Esophagus (tissue), 2 donors: ENCODE measurements around the gene SCN5A. TPM values are rescaled to one million over a fixed set of nuclear protein-coding genes. Genes with fewer than 3 reads are reported as not detected.

Experiments used
- H3K27ac ChIP-seq, 2 donors: one replicate each; pipeline ENCODE4 v1.5.1; 2013; ENCODE audit warnings: low read depth in 2 of 2, mild to moderate bottlenecking in 2 of 2, inconsistent platforms in 1 of 2, low read length in 1 of 2, moderate library complexity in 1 of 2
- H3K27me3 ChIP-seq, 2 donors: one replicate each; pipeline ENCODE4 v1.6.1; 2013; ENCODE audit warnings: low read length in 2 of 2, control low read depth in 1 of 2, mild to moderate bottlenecking in 1 of 2; ENCODE audit not compliant: insufficient read depth in 2 of 2, control insufficient read depth in 1 of 2
- H3K36me3 ChIP-seq, 2 donors: one replicate each; pipeline ENCODE4 v1.6.1; 2013; ENCODE audit warnings: low read length in 1 of 2; ENCODE audit not compliant: control insufficient read depth in 2 of 2, insufficient read depth in 2 of 2
- H3K4me1 ChIP-seq, 2 donors: one replicate each; pipeline ENCODE4 v1.6.1; 2013; ENCODE audit warnings: low read length in 1 of 2; ENCODE audit not compliant: control insufficient read depth in 2 of 2, insufficient read depth in 2 of 2
- H3K4me3 ChIP-seq, 2 donors: one replicate each; pipeline ENCODE4 v1.5.1; 2013; ENCODE audit warnings: low read length in 2 of 2, mild to moderate bottlenecking in 2 of 2, low read depth in 1 of 2, moderate library complexity in 1 of 2
- H3K9me3 ChIP-seq, 2 donors: one replicate each; pipeline ENCODE4 v1.6.1; 2013; ENCODE audit warnings: mild to moderate bottlenecking in 2 of 2, low read depth in 1 of 2, low read length in 1 of 2, moderate library complexity in 1 of 2; ENCODE audit not compliant: control insufficient read depth in 2 of 2, insufficient read depth in 1 of 2
- WGBS, 2 donors: extraction: QIAGEN DNeasy Blood & Tissue Kit; methylation state at CpG; one replicate each; pipeline ENCODE4 v1.1.7; 2013; 5-methylcytosine and 5-hydroxymethylcytosine counted together
- polyA plus RNA-seq, 2 donors: library from polyadenylated mRNA; stranded (reverse); fragments of 200-250 nt; gene quantifications; one replicate each; pipeline ENCODE4 v1.2.3, GENCODE V29; 2013
- donor health status: healthy with polysubstance abuse.
- donor health status: Bipolar disorder and iron deficiency.

Gene SCN5A
- polyA plus RNA-seq, 2 donors, result 0.02 to 0.05 TPM

DNA sequence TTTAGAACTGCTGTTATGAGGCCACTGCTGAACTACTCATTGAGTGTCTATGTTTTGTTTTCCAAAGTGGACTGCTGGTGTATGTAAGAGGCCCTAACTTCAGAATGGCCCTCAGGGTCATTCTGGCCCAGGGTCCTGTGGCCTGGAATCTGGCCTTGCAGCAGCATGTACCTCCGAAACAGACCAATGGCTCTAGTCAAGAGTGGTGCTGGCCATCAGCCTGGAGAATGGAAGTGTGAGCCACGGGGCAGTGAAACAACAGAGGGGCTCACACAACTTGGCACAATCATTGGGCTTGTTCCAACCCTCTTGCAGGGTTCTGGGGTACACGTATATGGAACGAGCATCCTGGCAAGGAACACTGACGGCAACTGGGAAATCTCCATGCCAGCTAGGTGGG lies 40.5 kb downstream of the SCN5A start:
- Histone ChIP-seq H3K36me3 (no peaks in the 10 kb centered on the region), H3K27me3 (no peaks in the 10 kb centered on the region), H3K4me3 (no peak overlapping the region), H3K9me3 (no peaks in the 10 kb centered on the region), H3K27ac (no peak overlapping the region), H3K4me1 (no peaks in the 10 kb centered on the region)
- 87 to 89% methylated on average over 5 of the region's 5 CpGs for WGBS, 2 donors

DNA sequence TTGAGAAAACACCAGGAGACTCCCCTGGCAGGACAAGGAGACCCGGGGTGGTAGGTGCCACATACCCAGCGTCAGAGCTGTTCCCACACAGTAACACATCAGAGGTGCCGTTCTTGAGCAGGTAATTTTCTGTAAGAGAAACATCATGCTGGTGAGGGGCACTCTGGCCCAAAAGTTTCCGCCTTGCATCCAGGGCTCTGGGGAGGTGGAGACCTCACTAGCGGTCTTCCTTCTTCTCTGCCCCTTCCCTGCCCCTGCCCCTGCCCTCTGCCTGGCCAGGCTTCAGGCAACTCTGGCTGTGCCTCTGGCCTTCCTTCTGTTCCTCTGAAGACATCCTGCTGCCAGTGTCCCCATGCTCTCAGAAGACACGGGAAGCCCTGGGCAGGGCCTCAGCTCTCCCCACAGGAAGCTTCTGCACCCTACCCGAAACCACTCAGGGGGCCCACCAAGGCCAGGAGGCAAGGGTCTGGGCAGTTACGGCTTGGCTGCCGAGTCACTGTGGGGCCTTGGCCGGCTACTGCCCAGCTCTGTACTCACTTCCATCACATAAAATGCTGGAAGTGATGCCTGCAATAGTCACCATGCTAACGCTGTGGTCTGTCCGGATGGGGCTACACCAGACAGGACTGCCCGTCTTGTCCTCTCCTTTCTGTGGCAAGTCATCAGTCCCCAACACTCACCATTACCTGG lies 41.3 kb downstream of the SCN5A start:
- Histone ChIP-seq H3K27me3 (no peaks in the 10 kb centered on the region), H3K9me3 (no peaks in the 10 kb centered on the region), H3K4me1 (no peaks in the 10 kb centered on the region), H3K36me3 (no peaks in the 10 kb centered on the region), H3K27ac (no peak overlapping the region), H3K4me3 (no peak overlapping the region)
- WGBS, 2 donors, result 76 to 83% methylated on average over 13 of the region's 13 CpGs

DNA sequence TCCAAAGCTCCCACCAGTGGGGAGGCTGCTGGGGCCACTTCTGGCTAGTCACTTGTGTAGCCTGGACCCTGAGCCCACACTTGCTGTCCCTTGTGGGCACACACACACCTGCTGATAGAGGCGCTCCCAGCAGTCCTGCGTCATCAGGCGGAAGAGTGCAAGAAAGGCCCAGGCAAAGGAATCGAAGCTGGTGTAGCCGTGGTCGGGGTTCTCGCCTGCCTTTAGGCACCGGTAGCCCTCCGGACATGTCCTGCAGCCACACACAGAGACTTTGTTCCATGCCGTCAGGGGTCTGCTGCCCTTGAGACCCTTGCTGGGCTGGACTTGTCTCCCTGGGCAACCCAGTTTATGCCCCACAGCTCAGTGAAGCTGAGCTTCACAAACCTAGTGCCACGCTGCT lies 42.9 kb downstream of the SCN5A start:
- Histone ChIP-seq H3K9me3 (no peaks in the 10 kb centered on the region), H3K27me3 (no peaks in the 10 kb centered on the region), H3K4me1 (no peaks in the 10 kb centered on the region), H3K4me3 (no peak overlapping the region), H3K36me3 (no peaks in the 10 kb centered on the region), H3K27ac (no peak overlapping the region)
- WGBS, 2 donors, result 88 to 92% methylated on average over 10 to 11 of the region's 11 CpGs

DNA sequence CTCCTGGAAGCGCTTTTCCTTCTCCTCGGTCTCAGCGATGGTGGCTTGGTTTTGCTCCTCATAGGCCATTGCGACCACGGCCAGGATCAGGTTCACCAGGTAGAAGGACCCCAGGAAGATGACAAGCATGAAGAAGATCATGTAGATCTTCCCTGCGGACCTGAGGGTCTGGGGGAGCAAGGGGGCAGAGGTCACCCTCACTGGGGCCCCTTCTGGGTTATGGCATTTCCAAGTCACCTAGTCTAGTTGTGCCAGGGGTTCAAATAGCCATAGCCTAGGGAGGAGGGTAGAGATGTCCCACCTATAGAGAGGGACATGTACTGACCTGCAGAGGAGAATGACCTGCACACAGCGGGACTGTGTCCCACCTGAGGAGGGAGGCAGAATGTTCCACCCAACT lies 43.5 kb downstream of the SCN5A start:
- WGBS, 2 donors, result 92 to 95% methylated on average over 7 of the region's 7 CpGs
- Histone ChIP-seq H3K36me3 (no peaks in the 10 kb centered on the region), H3K4me1 (no peaks in the 10 kb centered on the region), H3K9me3 (no peaks in the 10 kb centered on the region), H3K27ac (no peak overlapping the region), H3K4me3 (no peak overlapping the region), H3K27me3 (no peaks in the 10 kb centered on the region)

DNA sequence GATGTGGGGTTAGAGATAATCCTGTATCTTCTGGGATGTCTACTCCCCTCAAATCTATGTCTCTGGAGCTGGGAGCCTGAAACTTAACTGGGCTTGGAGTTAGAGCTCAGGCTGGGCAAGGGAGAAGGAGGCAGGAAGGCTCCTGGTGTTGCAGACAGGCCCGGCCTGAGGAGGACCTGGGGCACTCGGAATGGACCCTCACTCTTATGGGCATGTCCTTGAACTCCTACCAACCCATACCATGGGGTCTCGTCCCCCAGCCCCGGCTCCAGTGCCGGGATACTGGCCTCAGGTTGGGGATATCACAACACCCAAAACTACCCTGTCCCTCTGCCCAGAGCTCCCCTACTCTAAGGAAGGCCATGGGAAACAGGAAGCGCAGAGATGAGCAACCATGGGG lies 45.2 kb downstream of the SCN5A start:
- no peak overlapping the region for H3K27ac ChIP-seq
- H3K4me1 ChIP-seq, result no peaks in the 10 kb centered on the region
- H3K27me3 ChIP-seq, result no peaks in the 10 kb centered on the region
- no peak overlapping the region for H3K4me3 ChIP-seq
- H3K36me3 ChIP-seq, result no peaks in the 10 kb centered on the region
- no peaks in the 10 kb centered on the region for H3K9me3 ChIP-seq
- WGBS, 2 donors, result 84 to 93% methylated on average over 6 of the region's 6 CpGs

DNA sequence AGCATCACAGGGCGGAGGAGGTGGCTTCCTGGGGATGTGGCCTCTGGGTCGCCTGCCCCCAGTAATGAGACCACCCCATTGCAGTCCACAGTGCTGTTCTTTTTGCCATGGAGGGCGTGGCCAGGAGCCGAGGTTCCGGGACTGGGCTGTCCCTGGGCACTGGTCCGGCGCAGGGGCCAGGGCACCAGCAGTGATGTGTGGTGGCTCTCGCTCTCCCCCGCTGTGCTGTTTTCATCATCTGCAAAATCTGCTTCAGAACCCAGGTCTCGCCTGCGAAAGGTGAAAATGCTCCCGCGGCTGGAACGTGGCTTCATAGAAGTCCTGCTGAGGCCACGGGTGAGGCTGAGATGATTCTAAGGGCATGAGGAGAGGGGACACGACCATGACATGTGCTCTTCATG lies 45.8 kb downstream of the SCN5A start:
- no peak overlapping the region for H3K4me3 ChIP-seq
- H3K27ac ChIP-seq, result no peak overlapping the region
- 86 to 90% methylated on average over 16 of the region's 16 CpGs for WGBS, 2 donors
- H3K27me3 ChIP-seq, result no peaks in the 10 kb centered on the region
- H3K9me3 ChIP-seq, result no peaks in the 10 kb centered on the region
- no peaks in the 10 kb centered on the region for H3K4me1 ChIP-seq
- H3K36me3 ChIP-seq, result no peaks in the 10 kb centered on the region

DNA sequence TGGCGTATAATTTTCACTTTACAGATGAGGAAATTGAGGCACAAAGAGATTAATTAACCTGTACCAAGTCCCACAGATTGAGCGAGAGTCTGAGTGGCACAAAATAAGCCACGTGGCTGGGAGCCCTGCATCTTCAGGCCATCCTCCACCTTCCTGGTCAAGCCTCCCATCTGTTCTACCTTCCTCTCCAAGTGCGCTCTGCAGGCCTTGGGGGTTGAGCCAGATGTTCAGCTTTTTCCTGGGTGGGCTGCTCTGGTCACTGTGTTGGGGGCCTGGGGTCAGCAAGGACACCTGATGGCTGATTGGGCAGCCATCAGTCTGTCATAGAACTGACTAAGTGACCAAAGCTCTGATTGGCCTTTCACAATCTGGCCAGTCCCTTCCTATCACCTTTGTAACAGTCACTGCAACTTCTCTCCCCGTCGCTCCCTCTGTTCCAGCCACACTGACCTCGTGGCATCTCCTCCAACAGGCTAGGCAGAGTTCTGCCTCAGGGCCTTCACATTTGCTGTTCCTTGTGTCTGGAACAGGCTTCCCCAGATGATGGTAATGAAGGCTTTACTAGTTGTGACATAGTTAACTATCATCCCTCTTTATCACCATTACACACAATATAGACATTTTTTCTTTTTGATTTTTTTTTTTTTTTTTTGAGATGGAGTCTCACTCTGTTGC lies 46.8 kb downstream of the SCN5A start:
- Histone ChIP-seq H3K27ac (no peak overlapping the region), H3K27me3 (no peaks in the 10 kb centered on the region), H3K36me3 (no peaks in the 10 kb centered on the region), H3K4me3 (no peak overlapping the region), H3K9me3 (no peaks in the 10 kb centered on the region), H3K4me1 (no peaks in the 10 kb centered on the region)
- 79 to 84% methylated on average over 7 of the region's 7 CpGs for WGBS, 2 donors

DNA sequence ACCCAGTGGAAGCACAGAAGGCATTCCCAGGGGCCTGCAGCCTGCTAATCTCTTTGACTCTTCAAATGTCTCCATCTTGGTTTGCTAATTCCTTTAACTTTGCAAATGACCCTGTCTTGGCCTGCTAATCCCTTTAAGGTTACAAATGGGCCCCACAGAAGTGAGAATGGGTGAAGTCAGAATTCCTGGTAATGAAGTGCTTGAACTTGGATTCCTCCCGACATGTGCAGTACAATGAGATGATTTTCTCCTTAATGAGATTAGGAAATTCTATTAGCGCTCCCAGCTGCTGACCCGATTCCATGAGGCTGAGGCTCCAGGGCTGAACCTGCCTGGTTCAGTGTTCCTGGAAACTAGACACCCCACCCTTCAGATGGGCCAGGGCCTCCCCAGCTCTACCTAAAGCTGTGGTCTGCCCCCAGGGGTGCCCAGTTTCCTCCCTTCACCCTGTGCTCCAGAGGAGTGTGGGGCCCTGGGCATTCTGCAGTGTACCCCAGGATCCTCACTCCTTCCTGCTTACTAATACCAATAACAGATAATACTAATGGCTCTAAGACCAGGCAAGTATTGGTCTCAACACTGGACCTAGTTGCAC lies 47.4 kb downstream of the SCN5A start:
- Histone ChIP-seq H3K9me3 (no peaks in the 10 kb centered on the region), H3K27me3 (no peaks in the 10 kb centered on the region), H3K36me3 (no peaks in the 10 kb centered on the region), H3K27ac (no peak overlapping the region), H3K4me1 (no peaks in the 10 kb centered on the region), H3K4me3 (no peak overlapping the region)
- WGBS, 2 donors, result 84 to 86% methylated on average over 3 of the region's 3 CpGs

DNA sequence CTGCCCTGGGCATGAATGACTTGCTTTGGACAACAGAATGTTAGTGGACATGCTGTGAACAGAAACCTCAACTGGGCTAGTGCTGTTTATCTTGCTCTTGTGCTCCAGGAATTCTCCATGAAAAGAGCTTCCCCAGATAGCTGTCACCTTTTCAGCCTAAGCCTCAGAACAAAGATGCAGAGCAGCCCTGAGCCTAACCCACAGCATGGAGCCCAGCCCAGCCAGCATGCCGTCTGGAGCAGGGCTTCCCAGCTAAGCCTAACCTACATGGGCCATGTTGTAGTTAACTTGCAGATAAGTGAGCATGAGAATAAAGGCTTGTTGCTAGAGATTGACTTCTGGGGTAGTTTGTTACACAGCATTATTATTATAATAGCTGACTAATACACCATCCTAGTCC lies 48.9 kb downstream of the SCN5A start:
- Histone ChIP-seq H3K4me3 (no peak overlapping the region), H3K27me3 (no peaks in the 10 kb centered on the region), H3K4me1 (no peaks in the 10 kb centered on the region), H3K27ac (no peak overlapping the region), H3K36me3 (no peaks in the 10 kb centered on the region), H3K9me3 (no peaks in the 10 kb centered on the region)
- 57 to 81% methylated on average over 1 of the region's 1 CpG for WGBS, 2 donors

DNA sequence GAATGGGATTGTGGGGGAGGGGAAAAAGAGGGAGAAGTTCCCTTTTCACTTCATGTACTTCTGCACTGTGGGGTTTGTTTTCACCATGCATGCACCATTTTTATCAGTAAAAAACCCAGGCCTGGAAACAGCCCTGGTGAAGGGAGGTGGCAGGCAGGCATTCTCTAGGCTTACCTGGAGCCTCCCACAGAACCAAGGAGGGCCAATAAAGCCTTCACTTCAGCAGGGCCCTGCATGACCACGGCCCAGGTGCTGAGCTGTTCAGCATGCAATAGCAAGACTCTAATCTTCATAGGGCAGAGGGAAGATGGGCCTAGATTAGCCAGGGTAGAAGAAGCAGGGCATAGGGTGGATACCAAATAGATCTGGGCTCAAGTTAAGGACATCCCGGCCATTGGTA lies 49.6 kb downstream of the SCN5A start:
- Histone ChIP-seq H3K27ac (no peak overlapping the region), H3K36me3 (no peaks in the 10 kb centered on the region), H3K9me3 (no peaks in the 10 kb centered on the region), H3K4me3 (no peak overlapping the region), H3K4me1 (no peaks in the 10 kb centered on the region), H3K27me3 (no peaks in the 10 kb centered on the region)
- 79 to 85% methylated on average over 2 of the region's 2 CpGs for WGBS, 2 donors
